Stimulated activated CD8-positive, alpha-beta memory T cell treated with anti-CD3 and anti-CD28 coated beads, Interleukin-4, amount 100 ng/mL, for 1 hour (primary cell): Measurements from ENCODE around the gene MRNIP.
"Not testable (repeated sequence)": the region's sequence is repeated elsewhere in the genome, so short reads cannot be mapped to it uniquely, and the experiment has no call there.

ENCODE experiments used
- DNase-seq, 2 donors: peaks; one replicate each; pipeline ENCODE4 v3.0.0-alpha.2; 2020; ENCODE audit warnings: low read depth in 2 of 2, low spot score in 1 of 2

The MRNIP gene

GRCh38 chr5:179840766-179841165 lies 17.9 kb downstream of the MRNIP start:
- DNase-seq, result no peak

DNA sequence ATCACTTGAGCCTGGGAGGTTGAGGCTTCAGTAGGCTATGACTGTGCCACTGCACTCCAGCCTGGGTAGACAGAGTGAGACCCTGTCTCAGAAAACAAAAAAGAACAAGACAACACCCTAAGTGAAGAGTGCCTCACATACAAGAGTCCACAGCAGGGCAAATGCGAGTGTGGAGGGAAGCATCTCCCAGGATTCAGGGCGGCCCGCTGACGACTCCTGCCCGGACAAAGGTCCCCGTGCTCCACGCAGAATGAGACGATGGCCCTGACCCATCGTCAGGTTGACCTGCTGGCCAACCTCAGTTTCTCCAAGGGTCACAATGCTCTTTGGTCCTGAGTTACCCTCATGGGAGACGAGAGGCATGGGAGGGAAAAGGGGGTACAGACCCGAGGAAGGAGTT lies 18.3 kb downstream of the MRNIP start:
- no peak for DNase-seq

DNA sequence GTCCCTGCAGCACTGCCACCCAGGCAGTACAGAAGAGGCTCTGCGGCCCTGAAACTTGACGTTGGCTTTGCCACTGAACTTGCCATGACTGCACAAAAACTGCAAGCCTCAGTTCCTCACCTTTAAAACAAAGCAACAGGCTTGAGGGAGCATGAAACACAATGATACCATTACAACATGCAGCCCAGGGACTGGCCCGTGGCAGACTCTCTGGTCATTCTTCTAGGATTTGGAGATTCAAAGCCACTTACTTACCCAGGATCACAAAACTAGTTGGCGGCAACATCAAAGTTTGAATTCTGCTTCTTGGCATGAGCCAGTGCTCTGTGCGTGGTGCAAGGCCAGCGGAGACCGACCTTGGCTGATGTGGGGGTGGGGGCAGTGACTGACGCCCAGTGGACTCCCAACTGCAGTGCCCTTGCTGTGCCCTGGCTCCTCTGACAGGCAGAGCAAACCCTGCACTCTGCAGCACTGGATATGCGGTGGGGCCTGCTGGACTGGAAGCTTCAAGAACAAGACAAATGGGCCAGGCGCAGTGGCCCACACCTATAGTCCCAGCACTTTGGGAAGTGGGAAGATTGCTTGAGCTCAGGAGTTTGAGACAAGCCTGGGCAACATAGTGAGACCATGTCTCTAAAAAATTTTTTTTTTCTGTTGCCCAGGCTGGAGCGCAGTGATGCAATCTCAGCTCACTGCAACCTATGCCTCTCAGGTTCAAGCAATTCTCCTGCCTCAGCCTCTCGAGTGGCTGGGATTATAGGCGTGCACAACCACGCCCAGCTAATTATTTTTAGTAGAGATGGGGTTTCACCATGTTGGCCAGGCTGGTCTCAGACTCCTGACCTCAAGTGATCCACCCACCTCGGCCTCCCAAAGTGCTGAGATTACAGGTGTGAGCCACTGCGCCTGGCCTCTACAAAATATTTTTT lies 19.0 kb downstream of the MRNIP start:
- DNase-seq, result no peak

DNA sequence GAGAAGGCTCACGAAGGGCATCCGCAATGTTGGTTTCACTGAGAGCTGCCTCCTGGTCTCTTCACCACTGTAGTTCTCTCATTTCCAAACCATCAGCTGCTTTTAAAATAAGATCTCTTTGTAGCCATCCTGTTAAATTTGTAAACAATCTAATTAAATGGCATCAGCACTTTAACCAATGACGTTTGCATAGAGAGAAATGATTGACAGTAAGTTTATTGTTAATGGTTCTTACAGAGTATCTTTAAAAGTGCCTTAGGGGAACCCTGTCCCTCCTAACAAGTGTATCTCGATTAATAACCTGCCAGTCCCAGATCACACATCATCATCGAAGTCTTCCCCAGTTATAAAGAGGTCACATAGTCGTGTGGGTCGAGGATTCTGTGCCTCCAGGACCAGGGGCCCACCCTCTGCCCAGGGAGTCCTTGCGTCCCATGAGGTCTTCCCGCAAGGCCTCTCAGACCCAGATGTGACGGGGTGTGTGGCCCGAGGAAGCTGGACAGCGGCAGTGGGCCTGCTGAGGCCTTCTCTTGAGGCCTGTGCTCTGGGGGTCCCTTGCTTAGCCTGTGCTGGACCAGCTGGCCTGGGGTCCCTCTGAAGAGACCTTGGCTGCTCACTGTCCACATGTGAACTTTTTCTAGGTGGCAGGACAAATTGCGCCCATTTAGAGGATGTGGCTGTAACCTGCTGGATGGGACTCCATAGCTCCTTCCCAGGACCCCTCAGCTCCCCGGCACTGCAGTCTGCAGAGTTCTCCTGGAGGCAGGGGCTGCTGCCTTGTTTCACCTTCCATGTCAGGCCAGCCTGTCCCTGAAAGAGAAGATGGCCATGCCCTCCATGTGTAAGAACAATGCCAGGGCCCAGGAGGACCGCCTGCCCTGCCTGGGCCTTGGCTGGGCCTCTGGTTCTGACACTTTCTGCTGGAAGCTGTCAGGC lies 21.3 kb downstream of the MRNIP start:
- no peak for DNase-seq

DNA sequence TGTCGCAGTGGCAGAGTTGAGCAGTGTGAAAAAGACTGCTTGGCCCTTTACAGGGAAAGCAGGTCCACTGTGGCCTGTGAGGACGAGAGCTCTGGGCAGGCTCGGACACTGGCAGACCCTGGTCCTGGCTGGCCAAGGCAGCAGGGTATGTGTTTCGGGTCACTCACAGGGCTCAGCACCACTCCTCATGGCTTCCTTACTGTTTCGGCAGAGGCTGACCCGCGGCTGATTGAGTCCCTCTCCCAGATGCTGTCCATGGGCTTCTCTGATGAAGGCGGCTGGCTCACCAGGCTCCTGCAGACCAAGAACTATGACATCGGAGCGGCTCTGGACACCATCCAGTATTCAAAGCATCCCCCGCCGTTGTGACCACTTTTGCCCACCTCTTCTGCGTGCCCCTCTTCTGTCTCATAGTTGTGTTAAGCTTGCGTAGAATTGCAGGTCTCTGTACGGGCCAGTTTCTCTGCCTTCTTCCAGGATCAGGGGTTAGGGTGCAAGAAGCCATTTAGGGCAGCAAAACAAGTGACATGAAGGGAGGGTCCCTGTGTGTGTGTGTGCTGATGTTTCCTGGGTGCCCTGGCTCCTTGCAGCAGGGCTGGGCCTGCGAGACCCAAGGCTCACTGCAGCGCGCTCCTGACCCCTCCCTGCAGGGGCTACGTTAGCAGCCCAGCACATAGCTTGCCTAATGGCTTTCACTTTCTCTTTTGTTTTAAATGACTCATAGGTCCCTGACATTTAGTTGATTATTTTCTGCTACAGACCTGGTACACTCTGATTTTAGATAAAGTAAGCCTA lies 22.2 kb downstream of the MRNIP start:
- peak in 1 of 2 donors; percentile 46 for DNase-seq

GRCh38 chr5:179834871-179835270 lies 23.7 kb downstream of the MRNIP start:
- not testable (repeated sequence) for DNase-seq

- DNase-seq, result no peak
These were observed 24.5 kb downstream of the MRNIP start for GRCh38 chr5:179834120-179834519.

DNA sequence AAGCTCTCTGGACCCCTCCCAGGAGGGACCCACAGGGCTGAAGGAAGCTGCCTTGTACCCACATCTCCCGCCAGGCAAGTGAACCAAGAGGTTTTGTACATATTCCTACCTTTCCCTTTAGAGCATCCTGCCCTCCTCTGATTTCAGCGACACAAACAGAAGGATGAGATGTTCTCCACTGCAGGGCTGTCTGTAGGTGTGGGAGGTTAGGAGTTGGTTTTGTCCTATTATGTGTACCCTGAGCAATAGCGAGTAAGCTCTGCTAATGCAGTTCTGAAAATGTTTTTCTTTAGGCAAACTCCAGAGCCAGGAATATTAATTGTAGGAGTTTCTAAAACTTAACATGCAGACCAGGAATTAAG lies 24.9 kb downstream of the MRNIP start:
- DNase-seq, result no peak

DNA sequence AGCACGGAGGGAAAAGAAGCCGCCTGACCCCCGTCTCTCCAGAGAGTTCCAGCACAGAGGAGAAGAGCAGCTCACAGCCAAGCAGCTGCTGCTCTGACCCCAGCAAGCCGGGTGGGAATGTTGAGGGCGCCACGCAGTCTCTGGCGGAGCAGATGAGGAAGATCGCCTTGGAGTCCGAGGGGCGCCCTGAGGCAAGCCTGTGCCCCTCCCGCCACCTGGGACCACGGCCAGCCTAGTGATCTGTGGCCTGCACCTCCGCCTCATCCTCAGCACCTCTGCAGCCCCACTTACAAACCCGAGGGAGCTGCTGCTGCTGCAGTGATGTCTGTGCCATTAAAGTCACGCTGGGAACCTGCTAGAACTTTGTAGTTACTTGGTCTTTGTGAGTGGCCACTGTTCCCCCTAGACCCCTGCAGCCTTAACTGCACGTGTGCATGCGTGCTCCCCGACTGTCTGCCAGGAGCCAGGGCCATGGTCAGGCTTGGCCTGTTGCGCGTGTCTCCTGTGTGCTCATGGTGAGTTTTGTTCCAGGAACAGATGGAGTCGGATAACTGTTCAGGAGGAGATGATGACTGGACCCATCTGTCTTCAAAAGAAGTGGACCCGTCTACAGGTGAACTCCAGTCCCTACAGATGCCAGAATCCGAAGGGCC lies 25.4 kb downstream of the MRNIP start:
- no peak for DNase-seq

DNA sequence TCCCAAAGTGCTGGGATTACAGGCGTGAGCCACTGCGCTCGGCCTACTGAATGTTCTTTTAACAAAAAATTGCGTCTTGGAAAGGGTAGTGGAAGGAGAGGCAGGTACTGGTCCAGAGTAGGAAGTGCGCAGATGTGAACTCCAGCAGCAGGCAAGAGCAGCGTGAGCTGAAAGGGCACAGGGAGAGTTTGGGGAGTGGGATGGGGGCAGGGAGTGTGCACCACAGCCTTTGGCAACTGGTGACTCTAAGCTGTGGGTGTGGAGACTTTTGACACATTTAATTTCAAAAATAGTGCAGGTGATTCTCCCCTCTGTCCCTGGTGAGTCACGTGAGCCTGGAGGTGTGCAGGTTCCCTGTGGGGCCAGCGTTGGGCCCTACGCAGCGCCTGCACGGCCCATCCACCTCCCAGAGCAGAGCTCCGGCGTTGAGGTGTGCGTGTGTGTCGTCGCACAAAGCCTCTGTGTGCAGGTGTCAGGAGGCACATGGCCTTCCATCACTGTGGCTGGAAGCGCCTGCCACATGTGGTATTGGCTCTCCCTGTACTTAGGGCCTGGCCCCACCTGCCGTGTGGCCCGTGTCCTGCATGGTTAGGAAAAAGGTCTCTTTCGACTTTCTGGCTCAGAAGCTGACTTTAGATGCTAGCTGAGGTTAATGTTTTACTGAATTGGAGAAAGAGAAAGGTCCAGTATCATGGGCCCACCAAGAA lies 26.4 kb downstream of the MRNIP start:
- DNase-seq, result no peak

DNA sequence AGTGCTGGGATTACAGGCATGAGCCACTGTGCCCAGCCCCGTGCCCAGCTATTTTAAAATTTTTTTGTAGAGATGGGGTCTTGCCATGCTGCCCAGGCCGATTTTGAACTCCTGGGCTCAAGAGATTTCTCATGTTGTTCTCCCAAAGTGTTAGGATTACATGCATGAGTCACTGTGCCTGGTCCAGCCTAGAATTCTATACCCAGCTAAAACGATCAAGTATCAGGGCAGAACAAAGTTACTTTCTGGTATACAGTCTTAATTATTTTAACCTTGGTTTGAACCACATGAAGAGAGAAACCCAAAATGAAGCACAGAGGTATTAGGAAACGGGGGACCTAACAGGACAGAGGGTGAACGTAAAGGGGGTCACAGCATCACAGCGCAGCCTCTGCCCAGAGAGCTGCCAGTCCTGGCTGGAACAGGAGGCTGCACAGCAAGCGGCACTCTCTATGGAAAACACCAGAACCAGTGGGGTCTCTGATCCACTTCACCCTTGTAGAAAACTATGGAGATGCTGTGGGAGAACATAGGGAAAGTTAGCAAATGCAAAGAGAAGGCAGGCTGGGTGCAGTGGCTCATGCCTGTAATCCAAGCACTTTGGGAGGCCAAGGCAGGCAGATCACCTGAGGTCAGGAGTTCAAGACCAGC lies 27.7 kb downstream of the MRNIP start:
- no peak for DNase-seq

DNA sequence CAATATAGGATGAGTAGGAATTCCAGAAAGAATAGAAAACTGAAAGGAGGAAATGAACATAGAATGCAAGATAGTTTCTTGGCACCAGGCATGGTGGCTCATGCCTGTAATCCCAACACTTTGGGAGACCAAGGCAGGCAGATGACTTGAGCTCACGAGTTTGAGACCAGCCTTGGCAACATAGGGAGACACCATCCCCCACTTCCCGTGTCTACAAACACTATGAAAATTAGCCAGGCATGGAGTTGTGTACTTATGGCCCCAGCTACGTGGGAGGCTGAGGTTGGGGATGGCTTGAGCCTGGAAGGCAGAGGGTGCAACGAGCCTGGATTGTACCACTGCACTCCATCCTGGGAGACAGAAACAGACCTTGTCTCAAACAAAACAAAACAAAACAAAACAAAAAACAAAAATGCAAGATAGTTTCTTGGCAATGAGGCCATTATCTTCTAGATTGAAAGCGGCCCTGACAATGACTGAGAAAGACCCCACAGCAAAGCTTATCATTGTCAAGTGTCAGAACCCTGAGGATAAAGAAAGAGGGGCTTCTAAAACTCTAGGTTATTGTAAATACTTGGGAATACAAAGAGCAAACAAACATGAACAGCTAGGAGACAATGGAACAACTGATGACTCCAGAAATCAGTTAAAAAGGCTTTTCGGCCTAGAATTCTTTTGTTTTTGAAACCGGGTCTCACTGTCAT lies 28.7 kb downstream of the MRNIP start:
- no peak for DNase-seq

DNA sequence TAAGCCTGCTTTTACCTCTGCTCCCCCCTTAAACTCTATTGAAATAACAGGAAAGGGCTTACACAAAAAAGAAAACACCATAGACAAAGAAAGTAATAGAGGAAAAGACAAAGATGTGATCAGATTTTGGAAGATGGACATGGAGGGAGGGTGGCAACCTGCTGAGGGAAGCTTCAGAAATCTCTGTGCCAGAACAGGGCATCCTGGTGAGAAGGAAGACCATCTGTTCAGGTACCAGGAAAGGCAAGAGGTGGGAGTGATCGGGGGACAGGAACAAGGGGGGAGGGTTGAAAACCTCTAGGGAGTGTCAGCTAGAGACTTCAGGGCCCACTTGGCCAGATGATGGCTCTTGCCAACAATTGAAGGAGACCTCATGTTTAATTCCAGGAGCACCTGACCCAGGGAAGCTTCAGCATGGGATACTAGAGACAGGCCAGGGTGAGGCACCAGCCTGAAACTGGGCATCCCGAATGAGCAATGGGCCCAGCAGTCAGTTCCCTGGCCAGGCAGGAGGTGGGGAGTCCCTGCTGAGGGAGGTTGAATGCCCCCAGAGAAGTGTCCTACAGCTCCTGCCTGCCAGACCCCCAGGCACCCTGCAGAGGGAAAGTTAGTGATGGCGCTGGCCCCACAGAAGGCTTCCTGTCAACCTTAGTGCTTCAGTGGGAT lies 29.7 kb downstream of the MRNIP start:
- no peak for DNase-seq

DNA sequence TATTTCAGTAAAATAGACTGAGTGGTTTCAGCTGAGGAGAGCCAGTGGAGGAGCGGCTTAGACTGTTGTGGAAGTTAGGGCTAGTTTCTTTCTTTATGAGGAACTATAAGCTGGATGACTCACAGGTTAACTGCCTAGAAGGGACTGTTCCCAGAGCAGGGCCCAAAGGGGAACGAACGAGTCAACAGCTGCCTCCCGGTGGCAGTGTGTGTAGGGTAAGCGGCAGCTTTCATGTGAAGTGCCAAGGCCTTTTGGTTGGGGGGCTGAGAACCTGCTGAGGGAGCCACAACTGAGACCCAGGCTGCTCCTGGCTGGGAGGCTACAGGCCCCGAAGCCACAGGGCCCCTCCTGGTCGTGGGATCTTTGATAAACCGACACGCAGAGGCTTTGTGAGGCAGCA lies 30.9 kb downstream of the MRNIP start:
- DNase-seq, result no peak

DNA sequence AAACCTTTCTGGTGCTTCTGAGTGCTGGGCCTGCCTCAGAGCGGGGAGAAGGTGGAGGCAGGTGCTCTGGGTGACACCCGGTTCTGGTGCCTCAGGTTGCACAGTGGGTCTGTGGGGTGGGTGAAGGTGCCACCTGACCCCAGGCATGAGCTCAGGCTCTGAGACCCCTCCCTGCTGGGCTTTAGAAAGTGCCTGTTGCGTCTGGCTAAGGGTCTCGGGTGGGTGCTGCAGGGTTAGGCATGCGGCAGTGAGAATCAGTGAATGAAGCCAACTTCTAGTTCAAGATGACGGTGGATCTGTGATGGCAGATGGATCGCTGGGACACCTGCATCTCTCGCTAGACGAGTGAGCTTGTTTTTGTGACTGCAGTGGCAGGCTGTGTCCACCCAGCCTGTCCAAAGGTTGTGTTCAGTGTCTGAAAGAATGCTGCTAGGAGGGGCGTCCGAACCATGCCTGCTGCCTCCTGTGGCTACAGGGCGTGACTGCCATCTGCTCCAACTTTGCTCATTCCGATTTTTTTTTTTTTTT lies 32.9 kb downstream of the MRNIP start:
- no peak for DNase-seq

- DNase-seq, result no peak
These were observed 33.9 kb downstream of the MRNIP start for GRCh38 chr5:179824745-179825112.

DNA sequence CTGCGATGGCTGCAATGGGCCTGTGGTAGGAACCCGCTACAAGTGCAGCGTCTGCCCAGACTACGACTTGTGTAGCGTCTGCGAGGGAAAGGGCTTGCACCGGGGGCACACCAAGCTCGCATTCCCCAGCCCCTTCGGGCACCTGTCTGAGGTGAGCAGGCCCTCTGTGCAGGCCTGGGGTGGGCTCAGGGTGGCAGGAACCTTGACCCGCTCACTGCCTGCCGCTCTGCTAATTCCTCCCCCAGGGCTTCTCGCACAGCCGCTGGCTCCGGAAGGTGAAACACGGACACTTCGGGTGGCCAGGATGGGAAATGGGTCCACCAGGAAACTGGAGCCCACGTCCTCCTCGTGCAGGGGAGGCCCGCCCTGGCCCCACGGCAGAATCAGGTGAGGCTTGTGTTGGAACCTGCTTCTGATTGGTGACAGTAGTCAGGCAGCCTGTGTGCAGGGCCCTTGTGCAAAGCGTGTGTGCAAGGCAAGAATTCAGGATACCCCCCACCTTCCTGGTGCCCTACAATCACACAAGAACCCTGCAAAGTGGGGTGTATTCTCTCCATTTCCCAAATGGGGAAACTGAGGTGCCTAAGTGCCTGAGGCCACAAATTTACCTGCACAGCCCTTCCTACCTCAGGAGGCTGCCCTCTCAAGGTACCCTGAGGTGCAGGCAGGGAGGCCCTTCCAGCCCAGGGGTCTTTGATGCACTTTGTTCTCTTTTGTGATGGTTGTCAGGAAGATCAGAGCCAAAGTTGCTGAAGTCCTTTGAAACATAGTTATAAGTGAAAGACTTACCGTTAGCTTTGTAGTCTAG lies 34.5 kb downstream of the MRNIP start:
- DNase-seq, result no peak
